Hematopoietic multipotent progenitor cell treated with erythropoietin and hydrocortisone succinate and interleukin-3 and kit ligand, for 8 days (in vitro differentiated cells): ENCODE data around the gene PTPRF.

Source experiments
- DNase-seq: peaks from one replicate; pipeline ENCODE4 v3.0.0-alpha.2; 2015

The PTPRF gene

GRCh38 chr1:43612406-43612805 is 81.7 kb downstream of the PTPRF start:
- DNase-seq, result no peak

- DNase-seq, result no peak
Measured at GRCh38 chr1:43613075-43613942, 82.6 kb downstream of the PTPRF start.

- DNase-seq, result no peak
Measured at GRCh38 chr1:43614211-43614610, 83.5 kb downstream of the PTPRF start.

DNA sequence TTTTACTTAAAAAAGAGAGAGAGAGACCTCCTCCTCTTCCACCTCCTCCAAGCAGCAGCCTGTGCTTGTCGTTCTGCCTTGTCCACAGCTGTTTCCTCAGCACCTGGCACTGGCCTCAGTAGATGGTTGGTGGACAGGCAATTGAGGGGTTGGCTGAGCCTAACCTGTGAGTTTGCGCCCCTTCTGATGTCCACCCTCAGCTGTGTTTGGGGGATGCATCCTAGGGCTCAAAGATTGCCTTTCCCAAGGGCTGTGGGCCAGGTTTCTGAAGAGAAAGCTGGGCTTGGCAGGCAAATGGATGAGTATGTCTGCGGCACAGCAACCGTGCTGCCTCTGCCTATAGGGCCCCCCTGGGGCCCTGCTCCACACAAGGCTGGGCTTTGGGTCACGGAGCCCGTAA is 84.2 kb downstream of the PTPRF start:
- DNase-seq, result no peak

DNA sequence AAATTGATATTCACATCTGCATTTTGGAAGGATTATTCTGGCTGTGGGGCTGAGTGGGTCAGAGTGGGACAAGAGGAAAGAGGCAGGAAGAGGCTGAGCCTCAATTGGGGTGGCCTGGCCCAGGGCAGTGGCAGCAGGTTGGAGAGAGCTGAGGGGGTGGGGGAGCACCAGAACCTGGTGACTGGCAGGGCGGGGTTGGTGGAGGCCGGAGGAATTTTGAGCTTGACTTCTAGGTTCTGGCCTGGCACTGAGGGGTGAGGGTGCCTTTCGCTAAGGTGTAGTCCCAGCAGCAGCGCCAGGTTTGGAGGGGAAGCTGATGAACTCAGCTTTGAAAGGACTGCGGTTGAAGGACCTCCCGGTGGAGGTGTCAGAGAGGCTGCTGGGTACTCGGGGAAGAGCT is 85.7 kb downstream of the PTPRF start:
- no peak for DNase-seq

DNA sequence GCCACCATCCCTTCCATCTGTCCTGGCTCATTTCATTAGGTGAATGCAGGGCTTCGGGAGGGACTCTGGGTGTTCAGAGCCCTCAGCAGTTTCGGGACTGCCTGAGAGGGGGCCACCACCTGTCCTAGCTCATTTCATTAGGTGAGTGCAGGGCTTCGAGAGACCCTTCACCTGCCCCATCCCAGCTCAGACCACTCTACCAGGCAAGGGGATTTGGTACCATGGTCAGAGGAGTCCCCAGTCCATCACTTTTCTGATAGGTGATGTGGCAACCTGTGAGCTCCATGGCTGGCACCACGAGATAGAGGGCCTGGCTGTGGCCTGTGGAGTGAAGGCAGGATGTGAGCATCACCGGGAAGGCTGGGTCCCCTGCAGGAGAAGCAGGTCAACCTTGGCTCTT is 86.3 kb downstream of the PTPRF start:
- no peak for DNase-seq

DNA sequence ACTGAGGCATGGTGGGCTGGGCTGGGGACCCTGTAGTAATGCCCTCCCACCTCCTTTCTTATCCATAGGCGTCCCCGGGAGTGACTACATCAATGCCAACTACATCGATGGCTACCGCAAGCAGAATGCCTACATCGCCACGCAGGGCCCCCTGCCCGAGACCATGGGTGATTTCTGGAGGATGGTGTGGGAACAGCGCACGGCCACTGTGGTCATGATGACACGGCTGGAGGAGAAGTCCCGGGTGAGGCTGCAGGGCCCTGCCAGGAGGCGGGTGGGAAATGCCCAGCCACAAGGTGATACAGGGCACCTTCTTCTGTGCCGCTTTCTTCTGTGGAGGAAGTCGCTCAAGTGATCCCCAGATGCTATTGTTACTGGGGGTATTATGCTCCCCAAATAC is 87.0 kb downstream of the PTPRF start:
- no peak for DNase-seq

GRCh38 chr1:43618521-43619313 is 88.0 kb downstream of the PTPRF start:
- DNase-seq, result no peak

DNA sequence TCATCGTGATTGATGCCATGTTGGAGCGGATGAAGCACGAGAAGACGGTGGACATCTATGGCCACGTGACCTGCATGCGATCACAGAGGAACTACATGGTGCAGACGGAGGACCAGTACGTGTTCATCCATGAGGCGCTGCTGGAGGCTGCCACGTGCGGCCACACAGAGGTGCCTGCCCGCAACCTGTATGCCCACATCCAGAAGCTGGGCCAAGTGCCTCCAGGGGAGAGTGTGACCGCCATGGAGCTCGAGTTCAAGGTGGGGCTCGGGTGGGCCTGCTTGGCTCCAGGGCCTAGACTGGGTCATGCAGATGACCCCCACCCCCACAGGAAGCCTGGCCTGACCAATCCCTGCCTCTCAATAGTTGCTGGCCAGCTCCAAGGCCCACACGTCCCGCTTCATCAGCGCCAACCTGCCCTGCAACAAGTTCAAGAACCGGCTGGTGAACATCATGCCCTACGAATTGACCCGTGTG is 88.7 kb downstream of the PTPRF start:
- no peak for DNase-seq

DNA sequence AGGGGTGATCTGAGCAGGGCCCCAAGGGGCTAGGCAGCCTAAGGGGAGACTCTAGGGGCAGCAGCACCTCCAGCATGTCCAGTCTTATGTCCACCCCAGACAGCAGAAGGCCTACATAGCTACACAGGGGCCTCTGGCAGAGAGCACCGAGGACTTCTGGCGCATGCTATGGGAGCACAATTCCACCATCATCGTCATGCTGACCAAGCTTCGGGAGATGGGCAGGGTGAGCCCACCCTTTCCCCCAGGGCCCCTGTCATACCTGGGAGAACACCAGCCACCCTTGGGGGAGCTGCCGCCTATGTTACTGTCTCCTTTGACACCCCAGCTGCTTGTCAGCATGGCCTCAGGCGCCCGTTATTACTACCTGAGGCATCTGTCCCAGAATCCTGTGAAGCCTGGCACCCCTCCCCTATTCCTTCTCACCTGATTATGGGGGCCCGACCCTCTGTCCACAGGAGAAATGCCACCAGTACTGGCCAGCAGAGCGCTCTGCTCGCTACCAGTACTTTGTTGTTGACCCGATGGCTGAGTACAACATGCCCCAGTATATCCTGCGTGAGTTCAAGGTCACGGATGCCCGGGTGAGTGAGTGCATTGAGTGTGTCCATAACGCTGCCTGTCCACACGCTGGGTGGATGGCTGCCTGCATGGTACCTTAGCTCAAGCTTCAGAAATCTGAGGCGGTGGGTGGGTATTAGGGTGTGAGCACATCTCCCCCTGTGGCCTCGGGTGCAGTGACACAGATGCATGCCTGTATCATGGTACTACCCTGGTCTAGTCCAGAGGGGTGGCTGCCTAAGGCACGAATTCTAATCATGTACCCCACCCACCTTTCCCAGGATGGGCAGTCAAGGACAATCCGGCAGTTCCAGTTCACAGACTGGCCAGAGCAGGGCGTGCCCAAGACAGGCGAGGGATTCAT is 89.6 kb downstream of the PTPRF start:
- DNase-seq, result no peak

GRCh38 chr1:43620956-43621355 is 90.3 kb downstream of the PTPRF start:
- DNase-seq, result no peak

DNA sequence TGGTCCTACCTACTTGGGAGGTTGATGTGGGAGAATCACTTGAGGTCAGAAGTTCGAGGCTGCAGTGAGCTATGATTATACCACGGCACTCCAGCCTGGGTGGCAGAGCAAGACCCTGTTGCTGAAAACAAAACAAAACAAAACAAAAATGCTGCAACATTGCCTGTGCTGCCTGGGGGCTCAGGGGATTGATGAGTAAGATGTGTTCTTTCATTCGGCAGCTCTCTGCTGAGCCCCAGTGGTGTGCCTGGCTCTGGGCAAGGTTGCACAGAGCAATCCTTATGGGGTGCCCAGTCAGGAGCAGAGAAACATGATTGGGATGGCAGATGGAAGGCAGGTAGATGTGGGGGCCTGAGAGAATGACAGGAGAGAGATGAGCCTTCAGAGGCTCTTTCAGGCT is 90.7 kb downstream of the PTPRF start:
- no peak for DNase-seq

GRCh38 chr1:43621861-43622260 is 91.2 kb downstream of the PTPRF start:
- no peak for DNase-seq

GRCh38 chr1:43622471-43622870 is 91.8 kb downstream of the PTPRF start:
- DNase-seq, result no peak

GRCh38 chr1:43622901-43623780 is 92.5 kb downstream of the PTPRF start:
- no peak for DNase-seq

DNA sequence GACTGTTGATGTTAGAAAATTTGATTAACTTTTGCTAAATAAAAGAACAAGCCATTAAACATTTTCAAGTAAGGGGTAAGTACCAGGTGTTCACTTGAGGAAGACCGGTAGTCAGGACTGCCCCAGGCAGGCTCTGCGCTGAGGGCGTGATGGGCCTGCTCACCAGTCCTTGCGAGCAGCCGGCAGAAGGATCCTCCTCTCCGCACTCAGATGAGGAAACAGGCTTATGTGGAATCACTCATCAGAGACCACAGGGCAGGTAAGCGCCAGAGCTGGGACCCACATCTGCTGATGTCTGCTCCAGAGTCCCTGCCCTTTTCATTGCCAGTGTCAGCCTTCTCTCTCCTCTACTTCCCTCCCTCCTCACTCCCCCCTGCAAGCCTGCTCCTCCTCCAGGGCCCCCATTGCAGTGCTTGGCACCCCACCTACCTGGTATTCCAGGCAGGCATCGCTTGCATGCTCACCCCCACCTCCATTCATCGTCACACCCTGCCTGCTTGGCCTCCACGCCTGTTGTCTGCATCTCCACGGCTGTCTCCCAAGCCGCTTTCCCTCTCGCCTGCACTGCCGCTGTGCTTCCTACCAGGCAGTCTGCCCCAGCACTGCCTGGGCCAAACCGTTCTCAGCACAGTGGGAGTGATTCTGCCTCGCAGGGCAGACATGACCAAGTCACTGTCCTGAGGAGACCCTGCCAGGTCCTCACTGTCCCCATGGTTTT is 94.5 kb downstream of the PTPRF start:
- DNase-seq, result no peak

DNA sequence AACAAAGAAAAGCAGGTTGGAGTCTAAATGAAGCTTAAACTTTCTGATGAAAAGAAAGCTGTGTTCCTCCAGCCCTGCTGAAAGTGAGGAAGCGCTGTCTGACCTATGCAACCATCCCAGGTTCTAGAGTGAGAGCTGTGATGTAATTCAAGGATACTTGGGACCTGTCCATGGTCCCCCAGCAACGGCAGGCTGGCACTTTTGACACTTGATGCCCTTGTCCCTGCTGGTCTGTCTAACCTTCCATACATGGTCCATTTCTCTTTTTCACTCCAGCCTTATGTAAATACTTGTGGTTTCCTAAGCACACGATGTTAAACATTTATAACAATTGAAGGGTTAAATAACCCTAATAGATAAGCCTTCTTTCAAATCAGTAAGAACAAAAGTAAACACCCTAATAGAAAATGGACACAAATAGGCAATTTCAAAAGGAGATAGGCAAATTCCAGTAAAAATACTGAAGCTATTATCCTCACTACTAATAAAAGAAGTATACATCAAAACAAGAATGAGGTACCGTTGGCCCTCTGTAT is 101.5 kb downstream of the PTPRF start:
- no peak for DNase-seq

DNA sequence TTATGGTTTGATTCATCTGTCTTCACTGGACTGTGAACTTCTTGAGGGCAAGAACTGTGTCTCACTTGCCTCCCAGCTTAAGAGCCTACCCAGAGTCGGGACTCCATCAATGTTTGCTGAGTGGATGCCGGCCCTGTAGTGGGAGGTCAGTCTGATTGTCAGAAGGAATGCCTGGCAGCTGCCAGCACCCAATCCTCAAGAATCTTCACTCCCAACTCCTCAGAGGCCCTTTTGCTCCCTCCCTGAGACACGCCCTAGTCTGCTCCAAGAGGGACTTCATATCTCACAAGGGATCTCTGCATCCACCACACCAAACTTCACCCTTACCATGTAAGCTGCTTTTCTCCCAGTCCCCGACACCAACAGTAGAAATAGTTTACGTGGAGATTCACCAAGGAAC is 104.0 kb downstream of the PTPRF start:
- DNase-seq, result no peak

- no peak for DNase-seq
Measured at GRCh38 chr1:43636006-43636641, 105.4 kb downstream of the PTPRF start.

- no peak for DNase-seq
Measured at GRCh38 chr1:43637267-43637666, 106.6 kb downstream of the PTPRF start.
